ENCODE data around the gene FCMR.
A peak's percentile ranks its signal among the peaks of the same experiment; 100 is the strongest.

The FCMR gene

DNA sequence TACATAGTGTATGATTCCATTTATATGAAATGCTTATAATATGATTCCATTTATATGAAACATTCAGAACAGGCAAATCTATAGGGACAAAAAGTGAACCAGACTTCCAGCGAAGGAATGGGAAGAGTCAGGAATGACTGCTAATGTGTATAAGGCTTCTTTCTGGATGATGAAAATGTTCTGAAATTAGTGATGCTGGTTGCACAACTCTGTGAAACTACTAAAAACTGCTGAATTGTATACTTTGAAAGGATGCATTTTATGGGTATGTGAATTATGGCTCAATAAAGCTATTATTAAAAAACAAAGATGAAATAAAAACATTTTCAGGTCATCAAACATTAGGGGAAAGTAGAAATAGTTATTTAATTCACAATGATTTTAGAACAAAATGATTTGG lies 38.6 kb downstream of the FCMR start:
- Histone ChIP-seq H3K9me3 (ENCODE audit: control insufficient read depth, insufficient read depth, low read length) (peaks cover 4% of the 10 kb centered on the region), H3K27me3 (ENCODE audit: control insufficient read depth, low read length) (peaks cover 15% of the 10 kb centered on the region)
- TF ChIP-seq EZH2phosphoT487 (IDR thresholded peaks at IDR 0.05; ENCODE audit: borderline replicate concordance, low read length) = no peak
- TF ChIP-seq, protein P1, sequence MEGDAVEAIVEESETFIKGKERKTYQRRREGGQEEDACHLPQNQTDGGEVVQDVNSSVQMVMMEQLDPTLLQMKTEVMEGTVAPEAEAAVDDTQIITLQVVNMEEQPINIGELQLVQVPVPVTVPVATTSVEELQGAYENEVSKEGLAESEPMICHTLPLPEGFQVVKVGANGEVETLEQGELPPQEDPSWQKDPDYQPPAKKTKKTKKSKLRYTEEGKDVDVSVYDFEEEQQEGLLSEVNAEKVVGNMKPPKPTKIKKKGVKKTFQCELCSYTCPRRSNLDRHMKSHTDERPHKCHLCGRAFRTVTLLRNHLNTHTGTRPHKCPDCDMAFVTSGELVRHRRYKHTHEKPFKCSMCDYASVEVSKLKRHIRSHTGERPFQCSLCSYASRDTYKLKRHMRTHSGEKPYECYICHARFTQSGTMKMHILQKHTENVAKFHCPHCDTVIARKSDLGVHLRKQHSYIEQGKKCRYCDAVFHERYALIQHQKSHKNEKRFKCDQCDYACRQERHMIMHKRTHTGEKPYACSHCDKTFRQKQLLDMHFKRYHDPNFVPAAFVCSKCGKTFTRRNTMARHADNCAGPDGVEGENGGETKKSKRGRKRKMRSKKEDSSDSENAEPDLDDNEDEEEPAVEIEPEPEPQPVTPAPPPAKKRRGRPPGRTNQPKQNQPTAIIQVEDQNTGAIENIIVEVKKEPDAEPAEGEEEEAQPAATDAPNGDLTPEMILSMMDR (IDR thresholded peaks at IDR 0.05; ENCODE audit: low read depth, low read length, poor library complexity, severe bottlenecking) = no peak

DNA sequence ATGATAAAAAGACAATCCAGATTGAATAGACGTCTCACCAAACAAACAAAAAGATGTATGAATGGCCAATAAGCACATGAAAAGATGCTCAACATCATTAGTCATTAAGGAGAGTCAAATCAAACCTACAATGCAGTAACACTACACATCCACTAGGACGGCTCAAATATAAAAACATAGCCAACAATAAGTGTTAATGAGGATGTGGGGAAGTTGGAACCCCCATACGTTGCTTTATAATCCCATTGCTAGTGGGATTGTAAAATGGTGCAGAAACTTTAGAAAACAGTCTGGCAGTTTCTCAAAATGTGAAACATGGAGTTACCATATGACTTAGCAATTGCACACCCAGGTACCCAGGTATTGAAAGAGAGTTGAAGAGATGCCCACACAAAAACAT lies 39.2 kb downstream of the FCMR start:
- peaks cover 5% of the 10 kb centered on the region for H3K9me3 ChIP-seq (ENCODE audit: control insufficient read depth, insufficient read depth, low read length)
- no peaks in the 10 kb centered on the region for H3K36me3 ChIP-seq (ENCODE audit: control insufficient read depth, low read length)
- H3K4me2 ChIP-seq (ENCODE audit: low read length) = no peak overlapping the region
- peaks cover 11% of the 10 kb centered on the region; the same call in 1 of the 2 replicates for H3K27me3 ChIP-seq (ENCODE audit: control insufficient read depth, low read length)
- no peak overlapping the region for H3K27ac ChIP-seq (ENCODE audit: low read depth, low read length)
- no peak overlapping the region for H3K4me3 ChIP-seq (ENCODE audit: low read length)
- H3K9me2 ChIP-seq (replicated peaks; ENCODE audit: control insufficient read depth, low read length) = no peaks in the 10 kb centered on the region
- no peaks in the 10 kb centered on the region for H3K79me2 ChIP-seq (ENCODE audit: control insufficient read depth, low read length)
- no peaks in the 10 kb centered on the region for H3F3A ChIP-seq (ENCODE audit: control insufficient read depth, insufficient read depth)
- no peak for TF ChIP-seq EZH2phosphoT487 (IDR thresholded peaks at IDR 0.05; ENCODE audit: borderline replicate concordance, low read length)
- TF ChIP-seq, protein P1 (IDR thresholded peaks at IDR 0.05; ENCODE audit: low read depth, low read length, poor library complexity, severe bottlenecking) = peak; percentile 28
- H4K20me1 ChIP-seq (ENCODE audit: control insufficient read depth, insufficient read depth, low read depth, low read length) = no peaks in the 10 kb centered on the region
- H3K4me1 ChIP-seq (ENCODE audit: control insufficient read depth, low read length) = no peaks in the 10 kb centered on the region

More for the DNA sequence above, 38.6 kb downstream of the FCMR start:
- H3K27ac ChIP-seq (ENCODE audit: low read depth, low read length) = no peak overlapping the region
- no peaks in the 10 kb centered on the region for H3K9me2 ChIP-seq (replicated peaks; ENCODE audit: control insufficient read depth, low read length)
- H3K4me3 ChIP-seq (ENCODE audit: low read length) = no peak overlapping the region
- no peaks in the 10 kb centered on the region for H3F3A ChIP-seq (ENCODE audit: control insufficient read depth, insufficient read depth)
- no peaks in the 10 kb centered on the region for H4K20me1 ChIP-seq (ENCODE audit: control insufficient read depth, insufficient read depth, low read depth, low read length)
- no peaks in the 10 kb centered on the region for H3K4me1 ChIP-seq (ENCODE audit: control insufficient read depth, low read length)
- no peaks in the 10 kb centered on the region for H3K79me2 ChIP-seq (ENCODE audit: control insufficient read depth, low read length)
- H3K36me3 ChIP-seq (ENCODE audit: control insufficient read depth, low read length) = no peaks in the 10 kb centered on the region
- H3K4me2 ChIP-seq (ENCODE audit: low read length) = no peak overlapping the region

DNA sequence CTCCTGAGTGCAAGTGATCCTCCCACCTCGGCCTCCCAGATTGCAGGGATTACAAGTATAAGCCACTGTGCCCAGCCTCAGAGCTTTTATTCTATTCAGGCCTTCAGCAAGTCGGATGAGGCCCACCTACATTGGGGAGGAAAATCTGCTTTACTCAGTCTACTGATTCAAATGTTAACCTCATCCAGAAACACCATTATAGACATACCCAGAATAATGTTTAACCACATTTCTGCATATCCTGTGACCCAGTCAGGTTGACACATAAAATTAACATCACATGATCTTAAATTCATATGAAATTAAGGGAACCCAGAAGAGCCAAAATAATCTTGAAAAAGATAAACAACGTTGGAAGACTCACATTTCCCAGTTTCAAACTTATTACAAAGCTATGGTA lies 41.4 kb downstream of the FCMR start:
- Histone ChIP-seq H3F3A (ENCODE audit: control insufficient read depth, insufficient read depth) (no peaks in the 10 kb centered on the region), H3K4me2 (ENCODE audit: low read length) (no peak overlapping the region), H4K20me1 (ENCODE audit: control insufficient read depth, insufficient read depth, low read depth, low read length) (no peaks in the 10 kb centered on the region), H3K27ac (ENCODE audit: low read depth, low read length) (no peak overlapping the region), H3K27me3 (ENCODE audit: control insufficient read depth, low read length) (peaks cover 4% of the 10 kb centered on the region; the same call in 1 of the 2 replicates), H3K4me3 (ENCODE audit: low read length) (no peak overlapping the region), H3K9me2 (replicated peaks; ENCODE audit: control insufficient read depth, low read length) (no peaks in the 10 kb centered on the region), H3K79me2 (ENCODE audit: control insufficient read depth, low read length) (no peaks in the 10 kb centered on the region), H3K9me3 (ENCODE audit: control insufficient read depth, insufficient read depth, low read length) (peaks cover 16% of the 10 kb centered on the region), H3K36me3 (ENCODE audit: control insufficient read depth, low read length) (no peaks in the 10 kb centered on the region), H3K4me1 (ENCODE audit: control insufficient read depth, low read length) (no peaks in the 10 kb centered on the region)
- TF ChIP-seq, protein P1 (IDR thresholded peaks at IDR 0.05; ENCODE audit: low read depth, low read length, poor library complexity, severe bottlenecking) = no peak
- TF ChIP-seq EZH2phosphoT487 (IDR thresholded peaks at IDR 0.05; ENCODE audit: borderline replicate concordance, low read length) = no peak

Data from DOHH2 (cell line).